ENCODE data around the gene KCNG2.

The KCNG2 gene

GRCh38 chr18:79851950-79852349, 54.2 kb downstream of the KCNG2 start:
- no peak for DNase-seq (ENCODE audit: low read depth)
- H3K4me3 ChIP-seq (ENCODE audit: control insufficient read depth, low read depth, low read length), result no peak overlapping the region
- TF ChIP-seq, protein P1, sequence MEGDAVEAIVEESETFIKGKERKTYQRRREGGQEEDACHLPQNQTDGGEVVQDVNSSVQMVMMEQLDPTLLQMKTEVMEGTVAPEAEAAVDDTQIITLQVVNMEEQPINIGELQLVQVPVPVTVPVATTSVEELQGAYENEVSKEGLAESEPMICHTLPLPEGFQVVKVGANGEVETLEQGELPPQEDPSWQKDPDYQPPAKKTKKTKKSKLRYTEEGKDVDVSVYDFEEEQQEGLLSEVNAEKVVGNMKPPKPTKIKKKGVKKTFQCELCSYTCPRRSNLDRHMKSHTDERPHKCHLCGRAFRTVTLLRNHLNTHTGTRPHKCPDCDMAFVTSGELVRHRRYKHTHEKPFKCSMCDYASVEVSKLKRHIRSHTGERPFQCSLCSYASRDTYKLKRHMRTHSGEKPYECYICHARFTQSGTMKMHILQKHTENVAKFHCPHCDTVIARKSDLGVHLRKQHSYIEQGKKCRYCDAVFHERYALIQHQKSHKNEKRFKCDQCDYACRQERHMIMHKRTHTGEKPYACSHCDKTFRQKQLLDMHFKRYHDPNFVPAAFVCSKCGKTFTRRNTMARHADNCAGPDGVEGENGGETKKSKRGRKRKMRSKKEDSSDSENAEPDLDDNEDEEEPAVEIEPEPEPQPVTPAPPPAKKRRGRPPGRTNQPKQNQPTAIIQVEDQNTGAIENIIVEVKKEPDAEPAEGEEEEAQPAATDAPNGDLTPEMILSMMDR (conservative IDR thresholded peaks at IDR 0.05; ENCODE audit: control insufficient read depth, insufficient read depth, low read depth, low read length), result no peak

DNA sequence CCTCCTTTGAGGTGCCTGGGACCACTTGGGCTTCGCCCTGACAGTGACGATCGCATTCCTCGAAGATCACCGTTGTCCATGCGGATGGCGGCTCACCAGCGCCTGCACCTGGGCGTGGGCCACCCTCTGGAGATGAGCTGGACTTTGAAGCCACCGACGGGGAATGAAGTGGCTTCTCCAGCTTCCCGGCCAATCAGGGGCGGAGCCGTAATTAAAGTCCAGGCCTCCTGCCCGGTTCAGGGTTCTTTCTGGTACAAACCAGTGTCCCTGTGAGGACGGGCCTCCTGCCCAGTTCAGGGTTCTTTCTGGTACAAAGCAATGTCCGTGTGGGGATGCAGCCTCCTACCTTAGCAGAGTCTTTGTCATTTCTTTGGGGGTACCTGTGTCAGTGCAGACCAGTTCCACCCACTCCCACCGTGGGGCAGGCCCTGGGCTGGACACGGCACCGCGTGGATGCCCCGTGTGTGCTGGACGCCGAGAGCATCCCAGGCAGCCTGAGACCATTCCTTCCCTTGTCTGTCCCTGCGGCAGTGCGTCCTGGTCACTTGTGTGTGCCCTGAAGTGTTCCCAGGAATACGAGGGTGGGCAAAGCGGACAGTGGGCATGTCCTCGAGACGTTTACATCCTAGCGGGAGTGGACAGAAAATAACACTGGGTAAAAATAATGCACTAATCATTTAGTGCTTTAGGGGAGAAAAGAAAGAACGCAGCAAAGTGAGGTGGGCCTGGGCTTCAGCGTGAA, 55.0 kb downstream of the KCNG2 start:
- no peak for DNase-seq (ENCODE audit: low read depth)
- TF ChIP-seq, protein P1 (conservative IDR thresholded peaks at IDR 0.05; ENCODE audit: control insufficient read depth, insufficient read depth, low read depth, low read length), result no peak
- H3K4me3 ChIP-seq (ENCODE audit: control insufficient read depth, low read depth, low read length), result no peak overlapping the region

- DNase-seq (ENCODE audit: low read depth), result no peak
- TF ChIP-seq, protein P1 (conservative IDR thresholded peaks at IDR 0.05; ENCODE audit: control insufficient read depth, insufficient read depth, low read depth, low read length), result no peak
- no peak overlapping the region for H3K4me3 ChIP-seq (ENCODE audit: control insufficient read depth, low read depth, low read length)
Observed at GRCh38 chr18:79853303-79853992, 55.7 kb downstream of the KCNG2 start.

DNA sequence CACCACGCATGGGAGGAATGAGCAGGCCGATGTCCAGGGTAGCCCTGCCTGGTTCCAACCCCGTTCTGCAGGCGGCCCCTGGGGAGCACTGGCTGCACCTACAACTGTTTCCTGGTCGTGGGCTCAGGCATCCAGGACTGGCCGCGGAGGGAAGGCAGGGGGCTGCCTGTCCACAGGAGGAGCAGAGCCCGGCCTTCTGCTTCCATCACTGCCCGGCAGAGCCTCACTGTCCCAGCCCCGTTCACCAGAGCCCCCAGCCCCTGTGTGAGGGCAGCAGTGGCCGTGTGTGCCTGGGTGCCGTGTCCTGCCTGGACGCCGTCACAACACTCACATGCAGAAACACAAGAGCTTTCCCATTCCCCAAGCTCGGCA, 56.2 kb downstream of the KCNG2 start:
- DNase-seq (ENCODE audit: low read depth), result no peak
- TF ChIP-seq, protein P1 (conservative IDR thresholded peaks at IDR 0.05; ENCODE audit: control insufficient read depth, insufficient read depth, low read depth, low read length), result no peak
- no peak overlapping the region for H3K4me3 ChIP-seq (ENCODE audit: control insufficient read depth, low read depth, low read length)

DNA sequence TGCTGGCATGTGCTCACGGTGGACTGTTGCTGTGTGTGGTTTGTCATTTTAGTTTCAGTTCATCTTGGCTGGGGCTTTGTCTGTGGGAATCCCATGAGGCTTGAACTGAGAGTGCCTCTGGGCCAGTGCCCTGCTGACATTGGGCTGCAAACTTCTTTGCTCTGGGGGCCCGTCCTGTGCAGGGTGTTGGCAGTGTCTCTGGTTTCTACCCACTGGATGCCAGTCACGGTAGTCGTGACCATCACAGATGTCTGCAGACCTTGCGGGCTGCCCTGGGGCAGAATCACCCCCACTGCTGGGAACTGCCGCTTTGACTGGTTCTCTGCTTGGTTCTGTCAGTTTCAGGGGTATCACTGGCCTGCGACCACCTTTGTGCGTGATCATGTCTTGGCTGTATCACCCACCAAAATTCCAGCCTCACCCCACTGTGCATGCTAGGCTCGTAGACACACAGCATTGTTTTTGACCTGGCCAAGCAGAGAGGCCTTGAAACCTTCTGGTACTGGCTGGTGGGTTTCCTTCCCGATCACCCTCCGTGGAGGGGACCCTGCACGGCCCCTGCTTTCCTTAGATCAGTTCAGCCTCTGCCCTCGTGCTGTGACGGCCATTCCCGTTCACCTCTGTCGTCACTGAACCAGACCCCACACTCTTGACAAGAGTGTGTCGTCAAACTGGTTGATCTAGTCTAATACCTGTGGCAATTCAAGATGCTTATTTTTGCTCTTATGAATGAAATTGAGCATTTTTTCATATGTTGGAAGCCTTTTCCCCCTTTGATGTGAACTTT, 57.6 kb downstream of the KCNG2 start:
- H3K4me3 ChIP-seq (ENCODE audit: control insufficient read depth, low read depth, low read length), result no peak overlapping the region
- DNase-seq (ENCODE audit: low read depth), result no peak
- TF ChIP-seq, protein P1 (conservative IDR thresholded peaks at IDR 0.05; ENCODE audit: control insufficient read depth, insufficient read depth, low read depth, low read length), result no peak

DNA sequence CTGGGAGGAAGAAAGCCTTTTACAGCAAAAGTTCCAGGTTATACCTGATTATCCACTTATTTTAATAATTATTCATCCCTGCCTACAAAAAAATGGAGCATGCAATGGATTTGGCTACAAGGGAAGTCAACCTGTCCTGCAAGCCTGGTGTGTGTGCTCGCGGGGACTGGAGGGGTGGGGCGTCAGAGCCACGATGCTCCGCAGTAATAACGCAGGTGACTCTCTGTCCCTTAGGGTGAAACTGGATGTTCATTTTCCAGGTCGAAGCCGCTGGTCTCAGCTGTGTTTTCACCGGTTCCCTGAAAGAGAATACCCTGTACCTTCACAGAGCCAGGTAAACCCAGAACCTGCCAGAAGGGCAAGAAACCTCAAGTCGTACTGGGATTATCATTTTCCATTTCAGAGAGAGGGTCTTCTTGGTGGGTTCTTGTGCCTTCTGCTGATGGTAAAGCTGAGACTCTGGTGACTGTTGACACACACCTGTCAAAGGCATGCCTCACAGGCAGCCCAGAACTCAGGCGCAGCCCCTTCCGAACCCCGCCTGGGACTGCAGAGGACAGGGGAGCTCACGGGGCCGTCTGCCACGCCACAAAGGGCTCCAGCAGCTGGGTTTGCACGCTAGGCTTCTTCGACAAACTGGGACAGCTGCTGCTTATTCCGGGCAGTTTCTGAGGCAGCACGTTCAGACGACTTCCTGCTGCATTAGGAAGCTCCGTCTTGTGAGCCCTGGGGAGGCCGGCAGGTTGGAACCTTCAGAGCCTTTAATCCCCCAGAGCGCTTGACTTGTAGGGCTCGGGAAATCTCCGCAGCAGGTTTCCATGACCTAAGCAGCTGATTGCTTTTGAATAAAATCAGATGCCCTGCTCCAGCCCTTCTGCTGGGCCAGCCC, 58.6 kb downstream of the KCNG2 start:
- no peak overlapping the region for H3K4me3 ChIP-seq (ENCODE audit: control insufficient read depth, low read depth, low read length)
- peak; percentile 18 for DNase-seq (ENCODE audit: low read depth)
- TF ChIP-seq, protein P1 (conservative IDR thresholded peaks at IDR 0.05; ENCODE audit: control insufficient read depth, insufficient read depth, low read depth, low read length), result no peak

Measured in fibroblast of mammary gland (primary cell).